NB4 (cell line): ENCODE results near the gene DGKB.

Experiments used
- CTCF ChIP-seq: IDR thresholded peaks from one replicate; pipeline ENCODE4 v1.5.1; 2012; ENCODE audit warnings: low read depth, low read length
- MAX ChIP-seq: IDR thresholded peaks from 2 replicates; pipeline ENCODE4 v1.6.1; 2011; ENCODE audit warnings: low read depth, low read length
- POLR2A ChIP-seq: IDR thresholded peaks from 2 replicates; pipeline ENCODE4 v1.6.1; 2011; ENCODE audit warnings: mild to moderate bottlenecking; ENCODE audit not compliant: insufficient read length; ENCODE audit errors: extremely low read depth

- TF ChIP-seq CTCF (no peak), MAX (no peak), POLR2A (no peak)
Measured at GRCh38 chr7:14258861-14259260, 643.7 kb downstream of the DGKB start.
